B cell (primary cell): Measurements from ENCODE around the gene RTTN.

Source experiments
- EZH2 ChIP-seq: IDR thresholded peaks from 2 replicates; pipeline ENCODE4 v1.6.1; 2012; ENCODE audit warnings: borderline replicate concordance, low read depth, mild to moderate bottlenecking, moderate library complexity, low read length; ENCODE audit not compliant: insufficient read depth, poor library complexity, severe bottlenecking
- TF ChIP-seq, protein P1 (sequence below): fragments of 200-600 bp; IDR thresholded peaks from one replicate; pipeline ENCODE4 v1.8.0; 2022; ENCODE audit warnings: antibody characterized with exemption, mild to moderate bottlenecking

DNA sequence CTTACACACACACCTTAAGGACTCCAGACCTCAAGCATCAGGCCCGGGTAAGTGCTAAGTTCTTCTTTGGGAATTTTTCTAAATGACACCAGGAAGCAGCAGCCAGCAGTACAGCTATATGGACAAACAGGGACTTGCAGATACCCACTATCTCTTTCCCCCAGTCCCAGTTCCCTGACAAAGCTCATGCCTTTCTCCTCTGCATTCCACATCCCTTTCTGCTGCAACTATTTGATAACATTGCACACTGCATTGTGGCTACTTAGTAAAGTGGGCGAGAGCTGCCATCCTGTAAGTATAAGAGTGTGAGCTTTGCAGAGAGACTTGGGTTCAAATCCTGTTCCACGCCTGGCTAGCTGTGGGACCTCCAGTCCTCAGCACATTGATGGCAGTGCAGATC is 243.8 kb downstream of the RTTN start:
- TF ChIP-seq, protein P1, sequence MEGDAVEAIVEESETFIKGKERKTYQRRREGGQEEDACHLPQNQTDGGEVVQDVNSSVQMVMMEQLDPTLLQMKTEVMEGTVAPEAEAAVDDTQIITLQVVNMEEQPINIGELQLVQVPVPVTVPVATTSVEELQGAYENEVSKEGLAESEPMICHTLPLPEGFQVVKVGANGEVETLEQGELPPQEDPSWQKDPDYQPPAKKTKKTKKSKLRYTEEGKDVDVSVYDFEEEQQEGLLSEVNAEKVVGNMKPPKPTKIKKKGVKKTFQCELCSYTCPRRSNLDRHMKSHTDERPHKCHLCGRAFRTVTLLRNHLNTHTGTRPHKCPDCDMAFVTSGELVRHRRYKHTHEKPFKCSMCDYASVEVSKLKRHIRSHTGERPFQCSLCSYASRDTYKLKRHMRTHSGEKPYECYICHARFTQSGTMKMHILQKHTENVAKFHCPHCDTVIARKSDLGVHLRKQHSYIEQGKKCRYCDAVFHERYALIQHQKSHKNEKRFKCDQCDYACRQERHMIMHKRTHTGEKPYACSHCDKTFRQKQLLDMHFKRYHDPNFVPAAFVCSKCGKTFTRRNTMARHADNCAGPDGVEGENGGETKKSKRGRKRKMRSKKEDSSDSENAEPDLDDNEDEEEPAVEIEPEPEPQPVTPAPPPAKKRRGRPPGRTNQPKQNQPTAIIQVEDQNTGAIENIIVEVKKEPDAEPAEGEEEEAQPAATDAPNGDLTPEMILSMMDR, result no peak
- TF ChIP-seq EZH2, result no peak
